T-helper 2 cell treated with Interferon-gamma antibody and Interleukin-4, amounts not matched to agents 100 ng/mL and 5 ng/mL, for 36 hours (primary cell): ENCODE results near the gene OCIAD1. TPM values are rescaled to one million over a fixed set of nuclear protein-coding genes. Genes with fewer than 3 reads are reported as not detected.
"Not testable (repeated sequence)": the region's sequence is repeated elsewhere in the genome, so short reads cannot be mapped to it uniquely, and the experiment has no call there.

Experiments used
- intact Hi-C: fragments of 100-400 bp; cut with micrococcal nuclease; formaldehyde crosslinking; loops from one replicate; pipeline ENCODE4 v1.15.1; 2023
- total RNA-seq: library from RNA; stranded (reverse); gene quantifications from 2 replicates; pipeline ENCODE4 v1.2.3, GENCODE V29; 2022

The OCIAD1 gene
- total RNA-seq, 1 donor from 2014 or later, result 106 TPM

GRCh38 chr4:48889750-48890149, 58.9 kb downstream of the OCIAD1 start:
- intact Hi-C loops, result not testable (repeated sequence)

GRCh38 chr4:48891028-48891619, 60.2 kb downstream of the OCIAD1 start:
- intact Hi-C loops, result no loop called here

GRCh38 chr4:48896845-48897244, 66.0 kb downstream of the OCIAD1 start:
- intact Hi-C loops, result no loop called here

- intact Hi-C loops, result no loop called here
Observed at GRCh38 chr4:48898733-48899431, 68.0 kb downstream of the OCIAD1 start.

GRCh38 chr4:48899432-48899749, 68.5 kb downstream of the OCIAD1 start:
- intact Hi-C loops, result no loop called here

- intact Hi-C loops, result no loop called here
Observed at GRCh38 chr4:48899950-48900349, 69.1 kb downstream of the OCIAD1 start.

- intact Hi-C loops, result no loop called here
Observed at GRCh38 chr4:48901196-48901595, 70.3 kb downstream of the OCIAD1 start.

- intact Hi-C loops, result no loop called here
Observed at GRCh38 chr4:48902266-48902665, 71.4 kb downstream of the OCIAD1 start.

GRCh38 chr4:48904101-48904500, 73.2 kb downstream of the OCIAD1 start:
- intact Hi-C loops, result no loop called here

GRCh38 chr4:48904541-48905142, 73.8 kb downstream of the OCIAD1 start:
- intact Hi-C loops, result loop anchor here (5.0 kb wide), 1 partner anchor 562 kb away; the partner anchor contains the start of gene SLAIN2

GRCh38 chr4:48905363-48906015, 74.6 kb downstream of the OCIAD1 start:
- intact Hi-C loops, result loop anchor here (1.0 to 5.0 kb wide), 4 partner anchors 74 to 563 kb away; partner anchors contain the start of genes FRYL, OCIAD1 and SLAIN2

GRCh38 chr4:48906206-48907173, 75.6 kb downstream of the OCIAD1 start, which contains the start of gene OCIAD2:
OCIAD2 (minus strand) TSS chr4:48906774; CDS start chr4:48904549, 2,225 bp downstream.
- intact Hi-C loops, result loop anchor here (1.0 to 5.0 kb wide), 4 partner anchors 75 to 564 kb away; partner anchors contain the start of genes FRYL, OCIAD1 and SLAIN2

GRCh38 chr4:48907706-48908477, 77.0 kb downstream of the OCIAD1 start:
- intact Hi-C loops, result loop anchor here (5.0 kb wide), 1 partner anchor 566 kb away; the partner anchor contains the start of gene SLAIN2

- intact Hi-C loops, result loop anchor here (5.0 kb wide), 1 partner anchor 566 kb away; the partner anchor contains the start of gene SLAIN2
Observed at GRCh38 chr4:48908687-48909086, 77.8 kb downstream of the OCIAD1 start.

GRCh38 chr4:48909697-48910096, 78.8 kb downstream of the OCIAD1 start:
- intact Hi-C loops, result loop anchor here (5.0 kb wide), 1 partner anchor 567 kb away; the partner anchor contains the start of gene SLAIN2

GRCh38 chr4:48910511-48910910, 79.6 kb downstream of the OCIAD1 start:
- intact Hi-C loops, result no loop called here
